ENCODE data around the gene ENDOU. TPM values are rescaled to one million over a fixed set of nuclear protein-coding genes. Genes with fewer than 3 reads are reported as not detected.

Gene ENDOU
- total RNA-seq, 2 donors from 2014 or later = 0.62 to 0.68 TPM

- intact Hi-C loops (cut with DNase I) = no loop called here
- ATAC-seq (no peak), DNase-seq (no peak)
These were observed 6.4 kb upstream of the ENDOU start for GRCh38 chr12:47731723-47732122.

- ATAC-seq = peak; percentile 25 to 61
- peak; percentile 34 for DNase-seq
- intact Hi-C loops (cut with DNase I) = no loop called here
These were observed 5.1 kb upstream of the ENDOU start for GRCh38 chr12:47730341-47730744.

- ATAC-seq (peak in 1 of 2 donors; percentile 29), DNase-seq (peak; percentile 20)
- intact Hi-C loops (cut with DNase I) = no loop called here
These were observed 3.9 kb upstream of the ENDOU start for GRCh38 chr12:47729233-47729632.

- intact Hi-C loops (cut with DNase I) = no loop called here
- DNase-seq = peak; percentile 10
- ATAC-seq = peak; percentile 38 to 45
These were observed 603 bp upstream of the ENDOU start for GRCh38 chr12:47725893-47726292.

- intact Hi-C loops (cut with DNase I) = no loop called here
- ATAC-seq (no peak), DNase-seq (no peak)
These were observed 2.2 kb downstream of the ENDOU start for GRCh38 chr12:47722941-47723631.

GRCh38 chr12:47722136-47722834 lies 3.0 kb downstream of the ENDOU start:
- intact Hi-C loops (cut with DNase I) = no loop called here
- ATAC-seq (no peak), DNase-seq (no peak)

GRCh38 chr12:47721431-47721973 lies 3.8 kb downstream of the ENDOU start:
- intact Hi-C loops (cut with DNase I) = no loop called here
- ATAC-seq (no peak), DNase-seq (no peak)

- intact Hi-C loops (cut with DNase I) = loop anchor here (5.0 to 10.0 kb wide), 3 partner anchors 49 to 246 kb away; partner anchors contain the start of gene TMEM106C (in 1 of the 2)
- no peak for ATAC-seq
- no peak for DNase-seq
These were observed 6.8 kb downstream of the ENDOU start for GRCh38 chr12:47718531-47718930.

GRCh38 chr12:47717443-47718193 lies 7.7 kb downstream of the ENDOU start:
- ATAC-seq = peak; percentile 89 to 91

GRCh38 chr12:47717046-47717442 lies 8.2 kb downstream of the ENDOU start:
- intact Hi-C loops (cut with DNase I) = loop anchor here (2.0 to 10.0 kb wide), 5 partner anchors 42 to 248 kb away; partner anchors contain the start of genes RAPGEF3 (in 1 of the 2) and TMEM106C (in 1 of the 2)
- ATAC-seq (no peak), DNase-seq (no peak)

More at GRCh38 chr12:47717443-47718193, 7.7 kb downstream of the ENDOU start:
- peak; percentile 88 for DNase-seq
- intact Hi-C loops (cut with DNase I) = loop anchor here (2.0 to 10.0 kb wide), 5 partner anchors 41 to 247 kb away; partner anchors contain the start of genes RAPGEF3 (in 1 of the 2) and TMEM106C (in 1 of the 2)

GRCh38 chr12:47715877-47716548 lies 9.3 kb downstream of the ENDOU start:
- DNase-seq (peak; percentile 44), ATAC-seq (peak in 1 of 2 donors; percentile 2)
- intact Hi-C loops (cut with DNase I) = loop anchor here (2.0 to 10.0 kb wide), 7 partner anchors 43 to 249 kb away; partner anchors contain the start of genes RAPGEF3 (in 1 of the 2) and TMEM106C (in 1 of the 2)

- DNase-seq (peak; percentile 84), ATAC-seq (peak; percentile 59 to 67)
- intact Hi-C loops (cut with DNase I) = loop anchor here (2.0 to 10.0 kb wide), 5 partner anchors 51 to 249 kb away; partner anchors contain the start of gene TMEM106C (in 1 of the 2)
These were observed 9.9 kb downstream of the ENDOU start for GRCh38 chr12:47715393-47715876.

GRCh38 chr12:47714826-47715386 lies 10.4 kb downstream of the ENDOU start:
- intact Hi-C loops (cut with DNase I) = loop anchor here (2.0 to 10.0 kb wide), 5 partner anchors 52 to 250 kb away; partner anchors contain the start of gene TMEM106C (in 1 of the 2)
- DNase-seq = no peak
- ATAC-seq = no peak

- intact Hi-C loops (cut with DNase I) = loop anchor here in 1 of 2 donors (10.0 kb wide), 1 partner anchor 253 kb away; the partner anchor contains the start of gene TMEM106C
- no peak for DNase-seq
- ATAC-seq = no peak
These were observed 13.1 kb downstream of the ENDOU start for GRCh38 chr12:47712171-47712570.

GRCh38 chr12:47711448-47711847 lies 13.8 kb downstream of the ENDOU start:
- DNase-seq = no peak
- no peak for ATAC-seq
- intact Hi-C loops (cut with DNase I) = loop anchor here in 1 of 2 donors (10.0 kb wide), 1 partner anchor 253 kb away; the partner anchor contains the start of gene TMEM106C

GRCh38 chr12:47710278-47710677 lies 15.0 kb downstream of the ENDOU start:
- DNase-seq (no peak), ATAC-seq (no peak)
- intact Hi-C loops (cut with DNase I) = loop anchor here in 1 of 2 donors (10.0 kb wide), 1 partner anchor 255 kb away; the partner anchor contains the start of gene TMEM106C

- intact Hi-C loops (cut with DNase I) = loop anchor here in 1 of 2 donors (10.0 kb wide), 1 partner anchor 255 kb away; the partner anchor contains the start of gene TMEM106C
- ATAC-seq = no peak
- DNase-seq = no peak
These were observed 15.6 kb downstream of the ENDOU start for GRCh38 chr12:47709671-47710070.
